Testis (tissue), 3 donors: ENCODE results near the gene PHLDB3. TPM values are rescaled to one million over a fixed set of nuclear protein-coding genes. Genes with fewer than 3 reads are reported as not detected.

ENCODE experiments used
- DNase-seq: peaks from one replicate; pipeline ENCODE4 v3.0.0-alpha.2; 2019
- H3K27ac ChIP-seq, 2 donors: fragments of 200-600 bp; sonication (generic); one replicate each; pipeline ENCODE4 v1.5.1; 2019
- H3K27me3 ChIP-seq: fragments of 200-600 bp; sonication (generic); one replicate; pipeline ENCODE4 v1.5.1; 2019
- H3K36me3 ChIP-seq: fragments of 200-600 bp; sonication (generic); one replicate; pipeline ENCODE4 v1.5.1; 2017; ENCODE audit warnings: low read depth; ENCODE audit errors: missing control alignments
- H3K4me1 ChIP-seq: fragments of 200-600 bp; sonication (generic); one replicate; pipeline ENCODE4 v1.5.1; 2019
- H3K4me3 ChIP-seq, 2 donors: fragments of 200-600 bp; sonication (generic); one replicate each; pipeline ENCODE4 v1.5.1; 2017 to 2019
- H3K9me3 ChIP-seq: fragments of 200-600 bp; sonication (generic); one replicate; pipeline ENCODE4 v1.5.1; 2017
- CTCF ChIP-seq, 3 experiments: fragments of 450-650 bp in 2 of 3; fragments of 200-600 bp in 1 of 3; sonication (generic) in 1 of 3; IDR thresholded peaks; one replicate each; pipeline ENCODE4 v1.5.1; 2016 to 2019; ENCODE audit warnings: antibody characterized with exemption in 3 of 3, mild to moderate bottlenecking in 2 of 3, moderate library complexity in 1 of 3
- POLR2A ChIP-seq: fragments of 450-650 bp; IDR thresholded peaks from one replicate; pipeline ENCODE4 v1.6.1; 2017; ENCODE audit warnings: antibody characterized with exemption, mild to moderate bottlenecking, moderate library complexity
- WGBS, 2 donors: methylation state at CpG; one replicate each; pipeline ENCODE4 v1.1.5; 2018; 5-methylcytosine and 5-hydroxymethylcytosine counted together
- intact Hi-C: fragments of 100-400 bp; cut with DNase I; formaldehyde crosslinking; loops from one replicate; pipeline ENCODE4 v1.15.1; 2023; ENCODE audit warnings: low total_unique reads
- polyA plus RNA-seq: library from polyadenylated mRNA; stranded (reverse); fragments of 350-450 nt; fragmentation: Illumina TruSeq; extraction: RNeasy Lipid Tissue Mini Kit (QIAGEN cat#74804); gene quantifications from one replicate; pipeline ENCODE4 v1.2.3, GENCODE V29; 2014; ENCODE audit warnings: low read depth, low replicate concordance; ENCODE audit not compliant: insufficient read depth
- total RNA-seq, 2 donors: library from RNA; depleted of rRNA; stranded (reverse); fragments of >200 nt; gene quantifications; one replicate each; pipeline ENCODE4 v1.2.3, GENCODE V29; 2016

PHLDB3 gene
- total and polyA plus RNA-seq, 3 donors from 2014 or later: 27.1 to 62.2 (median 28.3) TPM

- TF ChIP-seq POLR2A (no peak), CTCF (IDR thresholded peaks at IDR 0.05) (no peak)
- no peak overlapping the region for H3K4me3 ChIP-seq
- 48 to 68% methylated on average over 3 of the region's 3 CpGs for WGBS, 2 donors
Measured at GRCh38 chr19:43441716-43442115, 62.8 kb downstream of the PHLDB3 start.

GRCh38 chr19:43439709-43440063, 64.9 kb downstream of the PHLDB3 start:
- H3K27ac ChIP-seq: no peak overlapping the region
- H3K9me3 ChIP-seq: no peaks in the 10 kb centered on the region
- TF ChIP-seq CTCF (IDR thresholded peaks at IDR 0.05) (no peak), POLR2A (no peak)
- no peak for DNase-seq
- no peaks in the 10 kb centered on the region for H3K27me3 ChIP-seq
- no peak overlapping the region for H3K4me3 ChIP-seq
- intact Hi-C loops: no loop called here
- H3K36me3 ChIP-seq: no peaks in the 10 kb centered on the region
- no peaks in the 10 kb centered on the region for H3K4me1 ChIP-seq

More at GRCh38 chr19:43441716-43442115, 62.8 kb downstream of the PHLDB3 start:
- Histone ChIP-seq H3K27ac (no peak overlapping the region), H3K27me3 (no peaks in the 10 kb centered on the region), H3K4me1 (no peaks in the 10 kb centered on the region), H3K36me3 (no peaks in the 10 kb centered on the region), H3K9me3 (no peaks in the 10 kb centered on the region)
- no peak for DNase-seq
- intact Hi-C loops: no loop called here

- Histone ChIP-seq H3K4me3 (no peak overlapping the region), H3K4me1 (no peaks in the 10 kb centered on the region), H3K27me3 (no peaks in the 10 kb centered on the region), H3K27ac (no peak overlapping the region), H3K9me3 (no peaks in the 10 kb centered on the region), H3K36me3 (no peaks in the 10 kb centered on the region)
- intact Hi-C loops: no loop called here
- DNase-seq: no peak
- TF ChIP-seq CTCF (IDR thresholded peaks at IDR 0.05) (no peak), POLR2A (no peak)
- 45 to 69% methylated on average over 11 to 14 of the region's 14 CpGs for WGBS, 2 donors
Measured at GRCh38 chr19:43439032-43439708, 65.4 kb downstream of the PHLDB3 start.

GRCh38 chr19:43438291-43439031, 66.1 kb downstream of the PHLDB3 start:
- no peak overlapping the region for H3K4me3 ChIP-seq

More at GRCh38 chr19:43438291-43439031, 66.1 kb downstream of the PHLDB3 start:
- Histone ChIP-seq H3K36me3 (no peaks in the 10 kb centered on the region), H3K27ac (no peak overlapping the region), H3K9me3 (no peaks in the 10 kb centered on the region), H3K4me1 (no peaks in the 10 kb centered on the region), H3K27me3 (no peaks in the 10 kb centered on the region)
- TF ChIP-seq CTCF (IDR thresholded peaks at IDR 0.05): no peak
- no peak for TF ChIP-seq POLR2A
- intact Hi-C loops: no loop called here
- DNase-seq: no peak
- WGBS, 2 donors: 45 to 55% methylated on average over 9 of the region's 9 CpGs
